DOHH2 (cell line): ENCODE results near the gene SFT2D1.

Experiments used
- H3F3A ChIP-seq: fragments of 200-600 bp; sonication (generic), shearing (Covaris generic); 2 replicates; pipeline ENCODE4 v1.6.0; 2016; ENCODE audit warnings: antibody characterized with exemption, mild to moderate bottlenecking; ENCODE audit not compliant: control insufficient read depth, insufficient read depth
- H3K27ac ChIP-seq: fragments of 200-600 bp; sonication (generic); 2 replicates; pipeline ENCODE4 v1.5.1; 2014; ENCODE audit warnings: low read depth, mild to moderate bottlenecking, low read length, moderate library complexity
- H3K27me3 ChIP-seq: fragments of 200-600 bp; sonication (generic); 2 replicates; pipeline ENCODE4 v1.6.1; 2014; ENCODE audit warnings: mild to moderate bottlenecking, low read length, mixed read lengths; ENCODE audit not compliant: control insufficient read depth
- H3K36me3 ChIP-seq: fragments of 200-600 bp; sonication (generic); 2 replicates; pipeline ENCODE4 v1.6.1; 2014; ENCODE audit warnings: mild to moderate bottlenecking, low read length, moderate library complexity, mixed read lengths; ENCODE audit not compliant: control insufficient read depth
- H3K4me1 ChIP-seq: fragments of 200-600 bp; sonication (generic); 2 replicates; pipeline ENCODE4 v1.6.1; 2014; ENCODE audit warnings: mild to moderate bottlenecking, low read length, mixed read lengths; ENCODE audit not compliant: control insufficient read depth
- H3K4me2 ChIP-seq: fragments of 200-600 bp; sonication (generic); 2 replicates; pipeline ENCODE4 v1.6.0; 2014; ENCODE audit warnings: mild to moderate bottlenecking, low read length, moderate library complexity
- H3K4me3 ChIP-seq: fragments of 200-600 bp; sonication (generic); 2 replicates; pipeline ENCODE4 v1.5.1; 2014; ENCODE audit warnings: mild to moderate bottlenecking, low read length, mixed read lengths
- H3K79me2 ChIP-seq: fragments of 200-600 bp; sonication (generic); 2 replicates; pipeline ENCODE4 v1.6.1; 2014; ENCODE audit warnings: mild to moderate bottlenecking, low read length, mixed read lengths; ENCODE audit not compliant: control insufficient read depth
- H3K9me2 ChIP-seq: fragments of 200-600 bp; sonication (generic); replicated peaks from 2 replicates; pipeline ENCODE4 v1.6.1; 2014; ENCODE audit warnings: mild to moderate bottlenecking, low read length, mixed read lengths; ENCODE audit not compliant: control insufficient read depth
- H3K9me3 ChIP-seq: fragments of 200-600 bp; sonication (generic); 2 replicates; pipeline ENCODE4 v1.6.1; 2014; ENCODE audit warnings: antibody characterized with exemption, low read length, mixed read lengths; ENCODE audit not compliant: control insufficient read depth, insufficient read depth
- H4K20me1 ChIP-seq: fragments of 200-600 bp; sonication (generic); 2 replicates; pipeline ENCODE4 v1.6.0; 2014; ENCODE audit warnings: low read depth, mild to moderate bottlenecking, antibody characterized with exemption, low read length, moderate library complexity; ENCODE audit not compliant: control insufficient read depth, insufficient read depth
- EZH2phosphoT487 ChIP-seq: fragments of 200-600 bp; sonication (generic); IDR thresholded peaks from 2 replicates; pipeline ENCODE4 v1.6.1; 2017; ENCODE audit warnings: borderline replicate concordance, mild to moderate bottlenecking, antibody characterized with exemption, low read length, moderate library complexity, mixed read lengths
- TF ChIP-seq, protein P1 (sequence below): fragments of 200-600 bp; sonication (generic); IDR thresholded peaks from one replicate; pipeline ENCODE4 v1.5.1; 2014; ENCODE audit warnings: antibody characterized with exemption, mild to moderate bottlenecking, low read depth, low read length; ENCODE audit not compliant: poor library complexity, severe bottlenecking

Gene SFT2D1

DNA sequence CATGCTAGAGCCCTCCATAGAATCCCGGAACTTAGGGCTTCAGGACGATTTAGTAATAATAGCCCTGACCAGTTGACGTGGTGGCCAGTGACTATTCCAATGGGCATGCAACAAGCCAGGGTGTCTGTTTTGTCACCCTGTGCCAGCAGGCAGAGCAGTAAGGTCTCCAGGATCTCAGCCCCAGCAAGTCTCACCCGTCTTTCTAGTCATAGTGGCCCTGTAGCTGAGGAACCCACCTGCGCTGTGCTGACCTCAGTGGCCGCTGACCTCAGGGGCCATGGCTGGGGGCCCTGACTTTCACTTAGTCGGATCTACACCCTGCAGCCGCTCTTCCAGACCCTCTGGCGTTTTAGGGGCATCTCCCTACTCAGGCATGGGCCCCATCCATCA is 71.0 kb downstream of the SFT2D1 start:
- no peaks in the 10 kb centered on the region for H3K9me3 ChIP-seq
- H3F3A ChIP-seq = 0 out of 2 replicates have a peak, but pooled peaks cover 5% of the 10 kb centered on the region
- H3K36me3 ChIP-seq = no peaks in the 10 kb centered on the region
- no peaks in the 10 kb centered on the region for H3K9me2 ChIP-seq
- no peak overlapping the region for H3K27ac ChIP-seq
- H3K4me1 ChIP-seq = peaks cover 13% of the 10 kb centered on the region
- no peak for TF ChIP-seq EZH2phosphoT487
- TF ChIP-seq, protein P1, sequence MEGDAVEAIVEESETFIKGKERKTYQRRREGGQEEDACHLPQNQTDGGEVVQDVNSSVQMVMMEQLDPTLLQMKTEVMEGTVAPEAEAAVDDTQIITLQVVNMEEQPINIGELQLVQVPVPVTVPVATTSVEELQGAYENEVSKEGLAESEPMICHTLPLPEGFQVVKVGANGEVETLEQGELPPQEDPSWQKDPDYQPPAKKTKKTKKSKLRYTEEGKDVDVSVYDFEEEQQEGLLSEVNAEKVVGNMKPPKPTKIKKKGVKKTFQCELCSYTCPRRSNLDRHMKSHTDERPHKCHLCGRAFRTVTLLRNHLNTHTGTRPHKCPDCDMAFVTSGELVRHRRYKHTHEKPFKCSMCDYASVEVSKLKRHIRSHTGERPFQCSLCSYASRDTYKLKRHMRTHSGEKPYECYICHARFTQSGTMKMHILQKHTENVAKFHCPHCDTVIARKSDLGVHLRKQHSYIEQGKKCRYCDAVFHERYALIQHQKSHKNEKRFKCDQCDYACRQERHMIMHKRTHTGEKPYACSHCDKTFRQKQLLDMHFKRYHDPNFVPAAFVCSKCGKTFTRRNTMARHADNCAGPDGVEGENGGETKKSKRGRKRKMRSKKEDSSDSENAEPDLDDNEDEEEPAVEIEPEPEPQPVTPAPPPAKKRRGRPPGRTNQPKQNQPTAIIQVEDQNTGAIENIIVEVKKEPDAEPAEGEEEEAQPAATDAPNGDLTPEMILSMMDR = no peak
- no peaks in the 10 kb centered on the region for H4K20me1 ChIP-seq
- H3K4me2 ChIP-seq = no peak overlapping the region
- no peak overlapping the region for H3K4me3 ChIP-seq
- H3K79me2 ChIP-seq = no peaks in the 10 kb centered on the region
- H3K27me3 ChIP-seq = no peaks in the 10 kb centered on the region

DNA sequence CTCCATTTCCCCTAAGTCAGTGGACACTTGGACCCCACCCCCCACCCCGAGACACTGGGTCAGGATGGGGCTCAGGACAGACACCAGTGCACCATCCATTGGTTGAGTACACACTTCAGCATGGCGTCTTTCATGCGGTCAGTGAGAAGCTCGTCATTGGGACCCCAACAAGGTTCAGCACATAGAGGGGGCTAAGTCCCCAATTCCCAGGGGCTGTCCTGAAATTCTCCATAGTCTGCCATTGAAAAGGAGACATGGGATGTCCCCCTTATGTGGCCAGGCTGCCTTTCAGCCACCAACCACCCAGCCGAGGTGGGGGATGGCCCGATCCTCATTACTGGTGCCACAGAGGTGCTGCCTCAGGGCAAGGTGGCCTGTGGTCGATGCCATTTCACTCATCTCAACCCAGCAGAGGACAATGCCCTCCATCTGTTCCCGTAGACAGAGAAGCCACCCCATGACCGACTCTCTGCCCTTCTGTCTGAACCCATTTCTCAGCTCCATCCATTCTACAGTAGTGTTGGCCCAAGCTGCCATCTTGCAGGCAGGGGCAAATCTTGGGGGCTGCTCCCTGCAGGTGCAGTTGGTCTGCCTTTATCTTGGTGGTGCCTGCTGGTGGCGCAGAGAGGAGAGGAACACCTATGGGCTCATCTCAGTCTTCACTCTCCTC is 71.5 kb downstream of the SFT2D1 start:
- Histone ChIP-seq H3K4me1 (peaks cover 8% of the 10 kb centered on the region), H3K27ac (no peak overlapping the region), H3K9me2 (no peaks in the 10 kb centered on the region), H3K36me3 (no peaks in the 10 kb centered on the region), H3K27me3 (no peaks in the 10 kb centered on the region), H3K4me3 (no peak overlapping the region), H4K20me1 (no peaks in the 10 kb centered on the region), H3K4me2 (no peak overlapping the region), H3K9me3 (no peaks in the 10 kb centered on the region), H3K79me2 (no peaks in the 10 kb centered on the region), H3F3A (0 out of 2 replicates have a peak, but pooled peaks cover 5% of the 10 kb centered on the region)
- TF ChIP-seq, protein P1 = no peak
- no peak for TF ChIP-seq EZH2phosphoT487
